Calu3 (cell line): Measurements from ENCODE around the gene GMNC. TPM values are rescaled to one million over a fixed set of nuclear protein-coding genes. Genes with fewer than 3 reads are reported as not detected.

Source experiments
- Bru-seq: library from RNA; stranded (reverse); fragments of 400-500 nt; gene quantifications from one replicate; lab custom pipeline; 2021; lab: Mats Ljungman, UMichigan
- BruChase-seq, 2 experiments: library from RNA; stranded (reverse); fragments of 400-500 nt; gene quantifications; one replicate each; lab custom pipeline; 2021; lab: Mats Ljungman, UMichigan
- BruUV-seq: library from RNA; stranded (reverse); fragments of 400-500 nt; replicated peaks from 2 replicates; lab custom pipeline; 2021; lab: Mats Ljungman, UMichigan
- CTCF ChIA-PET: fragments of 300-600 bp; sonication (Branson Sonifier 250); formaldehyde crosslinking; loops from one replicate; lab custom pipeline; 2022; ENCODE audit warnings: antibody characterized with exemption; lab: Charles Lee
- DNase-seq: peaks from one replicate; pipeline ENCODE4 v3.0.0; 2022
- H3K27ac Mint-ChIP-seq: one replicate; pipeline ENCODE4 v1.8.0; 2022; ENCODE audit warnings: mixed read lengths; ENCODE audit not compliant: unreplicated experiment
- H3K27me3 Mint-ChIP-seq: one replicate; pipeline ENCODE4 v1.8.0; 2022; ENCODE audit warnings: mixed read lengths; ENCODE audit not compliant: unreplicated experiment
- H3K36me3 Mint-ChIP-seq: one replicate; pipeline ENCODE4 v1.8.0; 2022; ENCODE audit warnings: mild to moderate bottlenecking, moderate library complexity, mixed read lengths; ENCODE audit not compliant: insufficient read depth, unreplicated experiment
- H3K4me1 Mint-ChIP-seq: one replicate; pipeline ENCODE4 v1.8.0; 2022; ENCODE audit warnings: mild to moderate bottlenecking, low read depth, mixed read lengths; ENCODE audit not compliant: unreplicated experiment
- H3K4me3 Mint-ChIP-seq: one replicate; pipeline ENCODE4 v1.8.0; 2022; ENCODE audit warnings: mild to moderate bottlenecking, low read depth, moderate library complexity, mixed read lengths; ENCODE audit not compliant: unreplicated experiment
- H3K9me3 Mint-ChIP-seq: one replicate; pipeline ENCODE4 v1.8.0; 2022; ENCODE audit warnings: low read depth, mixed read lengths; ENCODE audit not compliant: unreplicated experiment
- intact Hi-C: fragments of 100-400 bp; cut with micrococcal nuclease; formaldehyde crosslinking; loops from one replicate; pipeline ENCODE4 v1.10.0; 2022; ENCODE audit not compliant: unreplicated experiment
- long read RNA-seq: library from polyadenylated mRNA; stranded (forward); transcript quantifications from one replicate; pipeline ENCODE4 v2.0.0, GENCODE V29; 2022
- total RNA-seq: library from RNA; stranded (reverse); gene quantifications from 2 replicates; pipeline ENCODE4 v1.2.3, GENCODE V29; 2022
- TF ChIP-seq, protein P1 (sequence below): fragments of 200-600 bp; IDR thresholded peaks from one replicate; pipeline ENCODE4 v1.8.0; 2022; ENCODE audit warnings: antibody characterized with exemption; ENCODE audit not compliant: unreplicated experiment

GMNC gene, protein sequence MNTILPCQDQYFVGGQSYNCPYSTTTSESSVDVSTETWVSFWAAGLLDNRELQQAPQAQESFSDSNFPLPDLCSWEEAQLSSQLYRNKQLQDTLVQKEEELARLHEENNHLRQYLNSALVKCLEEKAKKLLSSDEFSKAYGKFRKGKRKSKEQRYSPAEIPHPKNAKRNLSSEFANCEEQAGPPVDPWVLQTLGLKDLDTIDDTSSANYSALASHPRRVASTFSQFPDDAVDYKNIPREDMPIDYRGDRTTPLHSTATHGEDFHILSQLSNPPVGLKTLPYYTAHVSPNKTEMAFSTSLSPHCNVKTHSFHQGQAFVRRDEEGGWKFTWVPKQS
- total RNA-seq = 0.24 and 0.29 TPM in 2 replicates
- percentile 11 among the genes with signal in this experiment for Bru-seq, nascent RNA
- BruChase-seq, experiment 1, labeled RNA remaining after a 6-hour chase = percentile 7 among the genes with signal in this experiment
- BruChase-seq, experiment 2, labeled RNA remaining after a 2-hour chase = percentile 11 among the genes with signal in this experiment
- long read RNA-seq, partial matches to known transcripts = 0 of 3 reads
- long read RNA-seq, other reads (novel, unspliced or antisense) = 2 of 3 reads

DNA sequence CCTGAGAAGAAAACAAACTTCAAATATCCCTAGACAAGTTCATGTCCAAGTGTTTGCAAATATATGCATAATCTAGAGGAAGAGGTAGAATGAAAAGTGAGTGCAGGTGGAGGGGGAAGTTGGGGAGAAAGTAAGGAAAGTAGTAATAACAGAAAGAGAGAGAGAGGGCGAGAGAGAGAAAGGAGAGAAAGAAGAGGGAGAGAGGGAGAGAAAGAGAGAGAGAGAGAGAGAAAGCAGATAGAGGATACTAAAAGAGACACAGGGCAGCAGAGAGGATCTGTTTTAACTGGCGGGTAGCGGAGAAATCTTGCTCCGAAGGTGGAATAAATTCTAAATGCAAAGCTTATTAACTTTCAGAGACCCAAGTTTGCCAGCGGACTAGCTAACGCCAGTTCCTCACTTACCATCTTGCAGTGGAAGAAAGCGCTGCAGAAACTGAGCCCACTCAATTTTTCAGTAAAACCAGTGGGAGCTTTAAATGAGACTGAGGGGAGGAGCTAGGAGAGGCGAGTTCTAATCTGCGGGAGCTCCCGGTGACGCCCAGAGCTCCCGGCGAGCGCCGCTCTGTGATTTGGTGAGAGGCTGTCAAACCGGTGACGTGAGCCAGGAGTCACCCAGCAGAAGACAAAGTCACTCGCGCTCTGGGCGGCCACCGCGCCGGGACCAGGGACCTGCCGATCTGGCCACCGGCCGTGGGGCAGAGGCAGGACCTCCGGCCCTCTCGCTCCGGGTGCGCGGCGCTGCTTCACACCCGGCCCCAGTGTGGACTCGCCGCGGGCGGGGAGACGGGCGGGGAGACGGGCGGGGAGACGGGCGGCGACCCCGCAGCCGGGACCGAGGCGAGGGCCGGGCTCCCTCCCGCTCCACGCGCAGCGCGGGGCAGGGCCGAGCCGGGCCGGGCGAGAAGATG lies at the start of gene GMNC:
TSS of gene GMNC (minus strand) at position 486 of the 910 bp plus-strand sequence. CDS start at position 407, 79 bp downstream.
- TF ChIP-seq, protein P1, sequence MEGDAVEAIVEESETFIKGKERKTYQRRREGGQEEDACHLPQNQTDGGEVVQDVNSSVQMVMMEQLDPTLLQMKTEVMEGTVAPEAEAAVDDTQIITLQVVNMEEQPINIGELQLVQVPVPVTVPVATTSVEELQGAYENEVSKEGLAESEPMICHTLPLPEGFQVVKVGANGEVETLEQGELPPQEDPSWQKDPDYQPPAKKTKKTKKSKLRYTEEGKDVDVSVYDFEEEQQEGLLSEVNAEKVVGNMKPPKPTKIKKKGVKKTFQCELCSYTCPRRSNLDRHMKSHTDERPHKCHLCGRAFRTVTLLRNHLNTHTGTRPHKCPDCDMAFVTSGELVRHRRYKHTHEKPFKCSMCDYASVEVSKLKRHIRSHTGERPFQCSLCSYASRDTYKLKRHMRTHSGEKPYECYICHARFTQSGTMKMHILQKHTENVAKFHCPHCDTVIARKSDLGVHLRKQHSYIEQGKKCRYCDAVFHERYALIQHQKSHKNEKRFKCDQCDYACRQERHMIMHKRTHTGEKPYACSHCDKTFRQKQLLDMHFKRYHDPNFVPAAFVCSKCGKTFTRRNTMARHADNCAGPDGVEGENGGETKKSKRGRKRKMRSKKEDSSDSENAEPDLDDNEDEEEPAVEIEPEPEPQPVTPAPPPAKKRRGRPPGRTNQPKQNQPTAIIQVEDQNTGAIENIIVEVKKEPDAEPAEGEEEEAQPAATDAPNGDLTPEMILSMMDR = no peak
- BruUV-seq = no TSS peak
- no peaks in the 10 kb centered on the region for H3K27me3 Mint-ChIP-seq
- intact Hi-C loops = loop anchor here (2.0 kb wide), 1 partner anchor 52 kb away; no protein-coding TSS in a partner anchor
- CTCF ChIA-PET = interaction anchor here (0.6 to 1.9 kb wide), 12 partner anchors 17 to 999 kb away, joined by 3 to 9 read pairs (median 4); no protein-coding TSS in a partner anchor
- peaks cover 11% of the 10 kb centered on the region for H3K36me3 Mint-ChIP-seq
- peaks cover 33% of the 10 kb centered on the region for H3K4me1 Mint-ChIP-seq
- H3K9me3 Mint-ChIP-seq = no peaks in the 10 kb centered on the region
- DNase-seq = peak; percentile 93
- peak within 1 kb of the TSS; percentile 5 for H3K27ac Mint-ChIP-seq
- peak within 1 kb of the TSS; percentile 53 for H3K4me3 Mint-ChIP-seq

DNA sequence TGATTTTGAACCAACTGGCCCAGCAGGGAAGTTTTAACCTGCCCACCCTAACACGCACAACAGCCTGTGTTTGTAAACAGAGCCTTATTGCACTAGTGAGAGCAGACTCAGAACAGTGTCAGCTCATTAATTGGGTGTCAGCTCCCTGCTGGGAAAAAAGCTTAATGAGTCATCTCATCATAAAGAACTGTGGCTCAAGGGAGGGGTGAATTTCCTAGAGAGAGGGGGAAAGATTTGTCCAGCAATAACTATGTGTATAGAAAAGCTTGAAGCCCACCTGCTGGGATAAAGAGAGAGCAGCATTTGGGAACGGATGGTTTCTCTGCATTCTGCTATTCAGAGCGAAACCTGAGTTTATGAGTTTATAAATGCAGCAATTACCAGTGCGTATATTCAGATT lies 48.9 kb upstream of the GMNC start:
- CTCF ChIA-PET = interaction anchor here (0.8 kb wide), 1 partner anchor 16 kb away, joined by 4 read pairs; no protein-coding TSS in a partner anchor
- TF ChIP-seq, protein P1 = no peak
- DNase-seq = no peak
- no TSS peak for BruUV-seq
- H3K4me3 Mint-ChIP-seq = no peak overlapping the region
- intact Hi-C loops = no loop called here
- H3K4me1 Mint-ChIP-seq = peaks cover 12% of the 10 kb centered on the region
- H3K9me3 Mint-ChIP-seq = peaks cover 2% of the 10 kb centered on the region
- H3K27me3 Mint-ChIP-seq = no peaks in the 10 kb centered on the region
- H3K36me3 Mint-ChIP-seq = no peaks in the 10 kb centered on the region
- no peak overlapping the region for H3K27ac Mint-ChIP-seq

DNA sequence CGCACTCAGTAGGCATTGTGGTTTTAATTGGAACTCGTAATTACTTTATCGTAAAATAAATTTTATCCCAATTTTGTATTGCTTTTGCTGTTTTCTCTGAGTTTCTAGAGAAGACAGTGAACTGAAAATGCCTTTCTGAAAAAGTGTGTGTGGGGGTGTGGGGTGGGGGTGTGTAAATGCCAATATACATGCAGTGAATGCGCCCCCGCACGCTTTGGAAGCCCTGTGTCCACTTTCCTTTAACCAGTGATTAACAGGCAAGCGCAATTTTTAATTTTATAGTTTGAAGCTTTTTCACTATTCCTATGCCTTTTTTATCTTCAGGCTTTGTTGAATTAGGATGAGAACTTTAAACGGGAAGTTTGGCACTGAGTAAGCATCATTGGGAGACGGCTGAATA lies 47.4 kb upstream of the GMNC start:
- Mint-ChIP-seq H3K9me3 (peaks cover 4% of the 10 kb centered on the region), H3K27me3 (no peaks in the 10 kb centered on the region), H3K4me1 (peaks cover 12% of the 10 kb centered on the region), H3K4me3 (no peak overlapping the region), H3K36me3 (no peaks in the 10 kb centered on the region), H3K27ac (no peak overlapping the region)
- CTCF ChIA-PET = no interaction called here
- DNase-seq = no peak
- TF ChIP-seq, protein P1 = no peak
- BruUV-seq = no TSS peak
- intact Hi-C loops = no loop called here

DNA sequence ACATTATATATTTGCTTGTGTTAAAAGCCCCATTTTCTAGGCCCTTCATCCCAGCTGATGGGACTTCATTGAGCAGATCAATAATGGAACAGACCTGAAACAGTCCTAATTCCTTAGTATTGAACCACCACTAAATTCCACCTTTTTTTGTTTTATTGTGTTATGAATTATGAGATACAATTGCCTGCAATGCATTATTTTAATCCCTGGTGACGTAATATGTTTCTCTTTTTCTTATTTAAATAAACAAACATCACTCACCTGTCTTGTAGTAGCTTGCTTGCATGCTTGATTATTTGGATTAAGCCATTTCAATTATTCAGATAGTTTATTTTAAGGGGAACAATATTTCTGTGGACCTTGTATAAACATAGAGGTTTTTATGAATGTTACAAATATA lies 40.7 kb upstream of the GMNC start:
- intact Hi-C loops = no loop called here
- H3K4me1 Mint-ChIP-seq = peaks cover 3% of the 10 kb centered on the region
- no TSS peak for BruUV-seq
- H3K36me3 Mint-ChIP-seq = no peaks in the 10 kb centered on the region
- H3K4me3 Mint-ChIP-seq = no peak overlapping the region
- CTCF ChIA-PET = no interaction called here
- peaks cover 14% of the 10 kb centered on the region for H3K9me3 Mint-ChIP-seq
- no peak overlapping the region for H3K27ac Mint-ChIP-seq
- no peaks in the 10 kb centered on the region for H3K27me3 Mint-ChIP-seq
- no peak for DNase-seq
- TF ChIP-seq, protein P1 = no peak
